Measurements from ENCODE around the gene INF2.

Gene INF2

GRCh38 chr14:104664107-104664506 is 25.3 kb upstream of the INF2 start:
- Histone ChIP-seq H3K23ac (ENCODE audit: low read depth, low read length, poor library complexity) (no peak overlapping the region), H4K91ac (ENCODE audit: low read depth, low read length, poor library complexity) (no peak overlapping the region), H2AFZ (ENCODE audit: low read length) (no peak overlapping the region), H3K14ac (ENCODE audit: low read length) (no peak overlapping the region), H3K18ac (ENCODE audit: low read length) (peak overlapping the region; percentile 69), H3K4me3 (ENCODE audit: low read length in 2 of 2) (no peak overlapping the region), H4K8ac (ENCODE audit: low read depth, low read length) (no peak overlapping the region), H2BK5ac (ENCODE audit: low read length) (no peak overlapping the region), H2BK15ac (ENCODE audit: low read length) (peak overlapping the region; percentile 31), H3K79me1 (ENCODE audit: low read depth, low read length) (peaks cover 4% of the 10 kb centered on the region), H3K27ac (replicated peaks; ENCODE audit: low read length) (no peak overlapping the region), H3K9ac (ENCODE audit: low read depth, low read length, poor library complexity) (no peak overlapping the region), H2BK12ac (ENCODE audit: low read length) (no peak overlapping the region), H2BK120ac (ENCODE audit: low read depth, low read length) (peak overlapping the region; percentile 100), H3K36me3 (replicated peaks in 1 of 2; ENCODE audit: control insufficient read depth in 2 of 2, insufficient read depth in 2 of 2, low read length in 2 of 2) (peaks cover 0 to 2% of the 10 kb centered on the region in 2 donors), H3K9me3 (replicated peaks in 1 of 2; ENCODE audit: control insufficient read depth in 2 of 2, insufficient read depth in 1 of 2, low read depth in 1 of 2, low read length in 2 of 2) (peaks cover 0 to 5% of the 10 kb centered on the region in 2 donors), H3K27me3 (ENCODE audit: control insufficient read depth in 3 of 3, insufficient read depth in 3 of 3, low read depth in 1 of 3, low read length in 3 of 3) (no peaks in the 10 kb centered on the region), H3K4ac (ENCODE audit: low read length) (no peak overlapping the region), H2AK5ac (ENCODE audit: low read depth, low read length) (peak overlapping the region; percentile 88), H3K4me1 (ENCODE audit: control insufficient read depth in 2 of 2, insufficient read depth in 1 of 2, low read depth in 1 of 2, low read length in 2 of 2) (peaks cover 15 to 19% of the 10 kb centered on the region in 2 donors), H3K4me2 (ENCODE audit: insufficient read depth, low read length, poor library complexity, severe bottlenecking) (no peak overlapping the region)
- no CpG with 5 or more reads among the region's 7 CpGs for WGBS, 2 donors (ENCODE audit: extremely low coverage in 2 of 2, insufficient read length in 2 of 2, insufficient replicate concordance in 1 of 2)
- DNase-seq (ENCODE audit: low spot score) = no peak

- no peak overlapping the region for H2AFZ ChIP-seq (ENCODE audit: low read length)
- no peak overlapping the region for H2BK5ac ChIP-seq (ENCODE audit: low read length)
- H3K27ac ChIP-seq (replicated peaks; ENCODE audit: low read length) = no peak overlapping the region
- no peak overlapping the region for H3K23ac ChIP-seq (ENCODE audit: low read depth, low read length, poor library complexity)
- H4K8ac ChIP-seq (ENCODE audit: low read depth, low read length) = no peak overlapping the region
- peak overlapping the region; percentile 31 for H2BK15ac ChIP-seq (ENCODE audit: low read length)
- no peak for DNase-seq (ENCODE audit: low spot score)
- no peak overlapping the region for H3K9ac ChIP-seq (ENCODE audit: low read depth, low read length, poor library complexity)
- H3K27me3 ChIP-seq (ENCODE audit: control insufficient read depth in 3 of 3, insufficient read depth in 3 of 3, low read depth in 1 of 3, low read length in 3 of 3) = no peaks in the 10 kb centered on the region
- peak overlapping the region; percentile 92 for H3K14ac ChIP-seq (ENCODE audit: low read length)
- H3K18ac ChIP-seq (ENCODE audit: low read length) = peak overlapping the region; percentile 11
- peaks cover 4% of the 10 kb centered on the region for H3K79me1 ChIP-seq (ENCODE audit: low read depth, low read length)
- peak overlapping the region; percentile 88 for H2AK5ac ChIP-seq (ENCODE audit: low read depth, low read length)
- H2BK120ac ChIP-seq (ENCODE audit: low read depth, low read length) = peak overlapping the region; percentile 100
- peaks cover 0 to 5% of the 10 kb centered on the region in 2 donors for H3K9me3 ChIP-seq (replicated peaks in 1 of 2; ENCODE audit: control insufficient read depth in 2 of 2, insufficient read depth in 1 of 2, low read depth in 1 of 2, low read length in 2 of 2)
- H3K4me2 ChIP-seq (ENCODE audit: insufficient read depth, low read length, poor library complexity, severe bottlenecking) = no peak overlapping the region
- no CpG with 5 or more reads among the region's 10 CpGs for WGBS, 2 donors (ENCODE audit: extremely low coverage in 2 of 2, insufficient read length in 2 of 2, insufficient replicate concordance in 1 of 2)
- peak overlapping the region; percentile 81 for H4K91ac ChIP-seq (ENCODE audit: low read depth, low read length, poor library complexity)
- H3K4ac ChIP-seq (ENCODE audit: low read length) = peak overlapping the region; percentile 96
- peak overlapping the region in 1 of 2 donors; percentile 70 for H3K4me3 ChIP-seq (ENCODE audit: low read length in 2 of 2)
- H3K4me1 ChIP-seq (ENCODE audit: control insufficient read depth in 2 of 2, insufficient read depth in 1 of 2, low read depth in 1 of 2, low read length in 2 of 2) = peaks cover 15 to 19% of the 10 kb centered on the region in 2 donors
- H2BK12ac ChIP-seq (ENCODE audit: low read length) = peak overlapping the region; percentile 87
- peaks cover 0 to 2% of the 10 kb centered on the region in 2 donors for H3K36me3 ChIP-seq (replicated peaks in 1 of 2; ENCODE audit: control insufficient read depth in 2 of 2, insufficient read depth in 2 of 2, low read length in 2 of 2)
Observed at GRCh38 chr14:104664588-104664987, 24.8 kb upstream of the INF2 start.

GRCh38 chr14:104665114-104665656 is 24.2 kb upstream of the INF2 start:
- Histone ChIP-seq H3K36me3 (replicated peaks in 1 of 2; ENCODE audit: control insufficient read depth in 2 of 2, insufficient read depth in 2 of 2, low read length in 2 of 2) (peaks cover 0 to 2% of the 10 kb centered on the region in 2 donors), H3K79me1 (ENCODE audit: low read depth, low read length) (no peaks in the 10 kb centered on the region), H2BK15ac (ENCODE audit: low read length) (peak overlapping the region; percentile 96), H3K4me2 (ENCODE audit: insufficient read depth, low read length, poor library complexity, severe bottlenecking) (no peak overlapping the region), H4K91ac (ENCODE audit: low read depth, low read length, poor library complexity) (peak overlapping the region; percentile 81), H3K4me3 (ENCODE audit: low read length in 2 of 2) (peak overlapping the region in 1 of 2 donors; percentile 70), H2BK120ac (ENCODE audit: low read depth, low read length) (peak overlapping the region; percentile 100), H3K14ac (ENCODE audit: low read length) (peak overlapping the region; percentile 92), H4K8ac (ENCODE audit: low read depth, low read length) (peak overlapping the region; percentile 95), H2AK5ac (ENCODE audit: low read depth, low read length) (peak overlapping the region; percentile 99), H3K18ac (ENCODE audit: low read length) (peak overlapping the region; percentile 99), H3K27me3 (ENCODE audit: control insufficient read depth in 3 of 3, insufficient read depth in 3 of 3, low read depth in 1 of 3, low read length in 3 of 3) (no peaks in the 10 kb centered on the region), H3K23ac (ENCODE audit: low read depth, low read length, poor library complexity) (peak overlapping the region; percentile 81), H3K4me1 (ENCODE audit: control insufficient read depth in 2 of 2, insufficient read depth in 1 of 2, low read depth in 1 of 2, low read length in 2 of 2) (peaks cover 15 to 19% of the 10 kb centered on the region in 2 donors), H2BK5ac (ENCODE audit: low read length) (peak overlapping the region; percentile 100), H3K27ac (replicated peaks; ENCODE audit: low read length) (peak overlapping the region; percentile 95), H3K9me3 (replicated peaks in 1 of 2; ENCODE audit: control insufficient read depth in 2 of 2, insufficient read depth in 1 of 2, low read depth in 1 of 2, low read length in 2 of 2) (peaks cover 0 to 5% of the 10 kb centered on the region in 2 donors), H2BK12ac (ENCODE audit: low read length) (peak overlapping the region; percentile 87), H2AFZ (ENCODE audit: low read length) (peak overlapping the region; percentile 72), H3K9ac (ENCODE audit: low read depth, low read length, poor library complexity) (peak overlapping the region; percentile 91), H3K4ac (ENCODE audit: low read length) (peak overlapping the region; percentile 96)
- WGBS, 2 donors (ENCODE audit: extremely low coverage in 2 of 2, insufficient read length in 2 of 2, insufficient replicate concordance in 1 of 2) = no CpG with 5 or more reads among the region's 2 CpGs
- DNase-seq (ENCODE audit: low spot score) = no peak

DNA sequence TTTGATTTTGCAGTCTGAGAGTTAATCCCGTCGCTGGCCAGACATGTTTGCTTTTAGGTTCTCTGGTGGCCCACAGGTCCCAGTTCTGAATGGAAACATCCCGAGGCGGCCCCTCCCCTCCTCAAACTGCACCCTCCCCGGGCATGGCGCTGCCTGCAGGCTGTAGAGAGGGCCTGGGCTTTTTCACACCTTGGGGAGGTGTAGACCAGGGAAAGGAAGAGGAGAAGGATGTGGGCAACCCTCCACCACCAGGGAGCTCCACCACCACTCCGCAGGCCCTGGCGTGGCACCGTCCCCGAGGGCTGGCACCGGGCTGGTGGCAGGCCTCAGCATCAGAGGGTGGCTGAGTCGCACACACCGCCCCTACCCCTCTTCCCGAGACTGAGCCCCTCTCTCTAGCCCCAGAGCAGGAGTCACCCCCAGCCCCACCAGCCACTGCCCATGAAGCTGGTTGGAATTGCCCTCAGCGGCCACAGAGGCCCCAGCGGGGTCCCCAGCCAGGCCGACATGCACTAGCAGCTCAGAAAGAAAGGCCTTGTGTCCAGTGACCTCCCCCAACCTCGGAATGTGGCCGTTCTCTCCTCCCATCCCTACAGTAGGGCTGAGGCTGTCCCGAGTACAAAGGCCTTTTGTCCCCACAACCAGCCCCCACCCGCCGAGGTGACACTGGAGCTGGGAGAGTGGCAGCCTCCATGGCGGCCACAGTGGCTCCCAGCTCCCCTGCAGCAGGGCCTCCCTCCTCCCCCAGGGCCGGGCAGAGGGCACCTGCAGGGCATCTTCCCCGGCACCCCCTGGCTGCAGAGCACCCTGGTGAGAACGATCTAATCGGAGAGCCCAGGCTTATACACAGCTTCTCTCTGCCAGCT is 23.5 kb upstream of the INF2 start:
- peak overlapping the region; percentile 66 for H4K8ac ChIP-seq (ENCODE audit: low read depth, low read length)
- peak overlapping the region; percentile 72 for H2AFZ ChIP-seq (ENCODE audit: low read length)
- H3K4me2 ChIP-seq (ENCODE audit: insufficient read depth, low read length, poor library complexity, severe bottlenecking) = peak overlapping the region; percentile 29
- H3K4ac ChIP-seq (ENCODE audit: low read length) = peak overlapping the region; percentile 96
- H3K27ac ChIP-seq (replicated peaks; ENCODE audit: low read length) = peak overlapping the region; percentile 95
- peak overlapping the region; percentile 95 for H3K14ac ChIP-seq (ENCODE audit: low read length)
- peaks cover 0 to 2% of the 10 kb centered on the region in 2 donors for H3K36me3 ChIP-seq (replicated peaks in 1 of 2; ENCODE audit: control insufficient read depth in 2 of 2, insufficient read depth in 2 of 2, low read length in 2 of 2)
- no peaks in the 10 kb centered on the region for H3K79me1 ChIP-seq (ENCODE audit: low read depth, low read length)
- H3K4me1 ChIP-seq (ENCODE audit: control insufficient read depth in 2 of 2, insufficient read depth in 1 of 2, low read depth in 1 of 2, low read length in 2 of 2) = peaks cover 15 to 19% of the 10 kb centered on the region in 2 donors
- peak overlapping the region; percentile 47 for H3K9ac ChIP-seq (ENCODE audit: low read depth, low read length, poor library complexity)
- peak overlapping the region; percentile 99 for H3K18ac ChIP-seq (ENCODE audit: low read length)
- H2BK5ac ChIP-seq (ENCODE audit: low read length) = peak overlapping the region; percentile 100
- peak overlapping the region; percentile 81 for H4K91ac ChIP-seq (ENCODE audit: low read depth, low read length, poor library complexity)
- peak overlapping the region; percentile 81 for H3K23ac ChIP-seq (ENCODE audit: low read depth, low read length, poor library complexity)
- H2BK15ac ChIP-seq (ENCODE audit: low read length) = peak overlapping the region; percentile 96
- peak overlapping the region; percentile 99 for H2AK5ac ChIP-seq (ENCODE audit: low read depth, low read length)
- H3K4me3 ChIP-seq (ENCODE audit: low read length in 2 of 2) = no peak overlapping the region
- WGBS, 2 donors (ENCODE audit: extremely low coverage in 2 of 2, insufficient read length in 2 of 2, insufficient replicate concordance in 1 of 2) = no CpG with 5 or more reads among the region's 27 CpGs
- peak; percentile 87 for DNase-seq (ENCODE audit: low spot score)
- peak overlapping the region; percentile 100 for H2BK120ac ChIP-seq (ENCODE audit: low read depth, low read length)
- no peaks in the 10 kb centered on the region for H3K27me3 ChIP-seq (ENCODE audit: control insufficient read depth in 3 of 3, insufficient read depth in 3 of 3, low read depth in 1 of 3, low read length in 3 of 3)
- peaks cover 0 to 7% of the 10 kb centered on the region in 2 donors for H3K9me3 ChIP-seq (replicated peaks in 1 of 2; ENCODE audit: control insufficient read depth in 2 of 2, insufficient read depth in 1 of 2, low read depth in 1 of 2, low read length in 2 of 2)
- peak overlapping the region; percentile 93 for H2BK12ac ChIP-seq (ENCODE audit: low read length)
